HepG2 (cell line): Measurements from ENCODE around the gene DUSP9. TPM values are rescaled to one million over a fixed set of nuclear protein-coding genes. Genes with fewer than 3 reads are reported as not detected.

Experiments used
- IKZF1 ChIP-seq: fragments of 450-650 bp; IDR thresholded peaks from 2 replicates; pipeline ENCODE4 v1.7.1; 2016
- KAT7 ChIP-seq: IDR thresholded peaks from 2 replicates; pipeline ENCODE4 v1.6.1; 2018; ENCODE audit warnings: borderline replicate concordance, missing compliant biosample characterization
- NR3C1 ChIP-seq: sonication (generic); formaldehyde crosslinking; IDR thresholded peaks from 2 replicates; pipeline ENCODE4 v1.4.0; 2020; ENCODE audit warnings: missing genetic modification reagents
- PHF20 ChIP-seq: sonication (generic); formaldehyde crosslinking; IDR thresholded peaks from 2 replicates; pipeline ENCODE4 v1.5.0; 2020; ENCODE audit warnings: mild to moderate bottlenecking, missing genetic modification reagents
- RAD21 ChIP-seq: fragments of 450-650 bp; formaldehyde crosslinking; IDR thresholded peaks from 2 replicates; pipeline ENCODE4 v1.5.0; 2020; ENCODE audit warnings: mild to moderate bottlenecking
- YEATS4 ChIP-seq: sonication (generic); formaldehyde crosslinking; IDR thresholded peaks from 2 replicates; pipeline ENCODE4 v1.4.0; 2020; ENCODE audit warnings: missing genetic modification reagents, borderline replicate concordance
- ZNF232 ChIP-seq: sonication (generic); formaldehyde crosslinking; IDR thresholded peaks from 2 replicates; pipeline ENCODE4 v1.4.0; 2020; ENCODE audit warnings: missing genetic modification reagents, borderline replicate concordance
- ZNF629 ChIP-seq: sonication (generic); formaldehyde crosslinking; conservative IDR thresholded peaks from 2 replicates; pipeline ENCODE4 v1.5.0; 2020; ENCODE audit warnings: missing genetic modification reagents
- ZNF790 ChIP-seq: sonication (generic); formaldehyde crosslinking; IDR thresholded peaks from 2 replicates; pipeline ENCODE4 v1.8.0; 2022; ENCODE audit warnings: missing genetic modification reagents, mild to moderate bottlenecking, borderline replicate concordance
- ZNF816 ChIP-seq: sonication (generic); formaldehyde crosslinking; IDR thresholded peaks from 2 replicates; pipeline ENCODE4 v1.8.0; 2022; ENCODE audit warnings: missing genetic modification reagents, mild to moderate bottlenecking, borderline replicate concordance
- polyA plus RNA-seq, 8 experiments: library from polyadenylated mRNA; depleted of rRNA in 3 of 8; stranded (reverse) in 7 of 8; unstranded in 1 of 8; fragments of >200 nt; fragmentation: Illumina TruSeq in 4 of 8; extraction: Trizol in 4 of 8; gene quantifications; 2 replicates each; pipeline versions ENCODE4 v1.2.1 to v1.2.3, GENCODE V29; 2011 to 2016; ENCODE audit warnings: low read depth in 4 of 8, missing spikeins in 1 of 8, mixed read lengths in 1 of 8; ENCODE audit not compliant: insufficient read depth in 1 of 8
- total RNA-seq, 5 experiments: library from RNA; depleted of rRNA; stranded (reverse); fragments of >200 nt; fragmentation: Illumina TruSeq; extraction: Trizol; gene quantifications; 2 replicates each; pipeline ENCODE4 v1.2.3, GENCODE V29; 2016; ENCODE audit warnings: low read depth in 1 of 5
- TF ChIP-seq, protein P1 (sequence below): sonication (generic); formaldehyde crosslinking; IDR thresholded peaks from 2 replicates; pipeline ENCODE4 v1.9.0; 2021; ENCODE audit warnings: missing genetic modification reagents, borderline replicate concordance
- TF ChIP-seq, protein P2 (sequence below): sonication (generic); formaldehyde crosslinking; IDR thresholded peaks from 2 replicates; pipeline ENCODE4 v1.8.0; 2022; ENCODE audit warnings: mild to moderate bottlenecking, missing genetic modification reagents, borderline replicate concordance
- TF ChIP-seq, protein P3 (sequence below), 2 experiments: sonication (generic) in 1 of 2; formaldehyde crosslinking in 1 of 2; IDR thresholded peaks; 2 replicates each; pipeline versions ENCODE4 v1.4.0 to v1.6.1; 2016 to 2020; ENCODE audit warnings: borderline replicate concordance in 1 of 2, low read depth in 1 of 2, mild to moderate bottlenecking in 1 of 2, missing genetic modification reagents in 1 of 2
- TF ChIP-seq, protein P4 (sequence below): IDR thresholded peaks from 2 replicates; pipeline ENCODE4 v1.6.1; 2016; ENCODE audit warnings: missing genetic modification reagents, missing compliant biosample characterization
- TF ChIP-seq, protein P5 (sequence below): sonication (generic); formaldehyde crosslinking; IDR thresholded peaks from 2 replicates; pipeline ENCODE4 v1.4.0; 2020; ENCODE audit warnings: missing genetic modification reagents, borderline replicate concordance

DUSP9 gene
- total and polyA plus RNA-seq, 2 of the 13 experiments (the other 11 are each of a cell fraction or from before 2014, with no cell fraction given) = 235 to 435 TPM

DNA sequence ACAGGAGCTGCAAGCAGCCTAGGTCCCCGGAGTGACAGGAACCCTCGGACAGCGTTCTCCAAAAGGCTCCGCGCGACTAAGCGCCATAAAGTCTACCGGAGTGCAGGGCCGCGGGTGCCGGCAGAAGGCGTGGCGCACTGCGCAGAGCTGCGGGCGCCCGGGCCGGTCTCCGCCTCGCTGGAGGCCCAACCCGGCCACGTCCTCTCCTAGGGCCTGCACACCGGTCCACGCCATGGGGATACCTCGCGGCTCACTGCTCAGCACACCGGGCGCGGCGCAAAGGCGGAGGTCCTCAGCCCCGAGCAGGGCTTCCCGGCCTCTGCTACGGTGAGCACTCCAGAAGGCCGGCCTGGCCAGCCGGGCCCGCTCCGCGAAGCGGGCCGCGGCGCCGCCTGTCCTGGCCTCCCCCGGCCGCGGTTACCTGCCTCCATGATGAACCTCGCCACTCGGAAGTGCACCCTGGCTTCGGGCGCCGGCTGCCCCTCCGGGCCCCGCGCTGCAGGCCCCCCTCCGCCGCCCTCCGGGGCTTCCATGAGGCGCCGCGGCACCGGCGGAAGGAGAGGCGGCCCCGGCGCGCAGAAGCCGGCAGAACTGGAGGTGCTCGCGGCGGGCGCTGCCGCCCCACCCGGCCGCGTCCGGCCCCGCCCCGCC lies 48.3 kb upstream of the DUSP9 start, which contains the start of gene CCNQ (continued):
- TF ChIP-seq, protein P1, sequence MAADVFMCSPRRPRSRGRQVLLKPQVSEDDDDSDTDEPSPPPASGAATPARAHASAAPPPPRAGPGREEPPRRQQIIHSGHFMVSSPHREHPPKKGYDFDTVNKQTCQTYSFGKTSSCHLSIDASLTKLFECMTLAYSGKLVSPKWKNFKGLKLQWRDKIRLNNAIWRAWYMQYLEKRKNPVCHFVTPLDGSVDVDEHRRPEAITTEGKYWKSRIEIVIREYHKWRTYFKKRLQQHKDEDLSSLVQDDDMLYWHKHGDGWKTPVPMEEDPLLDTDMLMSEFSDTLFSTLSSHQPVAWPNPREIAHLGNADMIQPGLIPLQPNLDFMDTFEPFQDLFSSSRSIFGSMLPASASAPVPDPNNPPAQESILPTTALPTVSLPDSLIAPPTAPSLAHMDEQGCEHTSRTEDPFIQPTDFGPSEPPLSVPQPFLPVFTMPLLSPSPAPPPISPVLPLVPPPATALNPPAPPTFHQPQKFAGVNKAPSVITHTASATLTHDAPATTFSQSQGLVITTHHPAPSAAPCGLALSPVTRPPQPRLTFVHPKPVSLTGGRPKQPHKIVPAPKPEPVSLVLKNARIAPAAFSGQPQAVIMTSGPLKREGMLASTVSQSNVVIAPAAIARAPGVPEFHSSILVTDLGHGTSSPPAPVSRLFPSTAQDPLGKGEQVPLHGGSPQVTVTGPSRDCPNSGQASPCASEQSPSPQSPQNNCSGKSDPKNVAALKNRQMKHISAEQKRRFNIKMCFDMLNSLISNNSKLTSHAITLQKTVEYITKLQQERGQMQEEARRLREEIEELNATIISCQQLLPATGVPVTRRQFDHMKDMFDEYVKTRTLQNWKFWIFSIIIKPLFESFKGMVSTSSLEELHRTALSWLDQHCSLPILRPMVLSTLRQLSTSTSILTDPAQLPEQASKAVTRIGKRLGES = no peak
- TF ChIP-seq PHF20 (CRISPR knock-in tag) (no peak), YEATS4 (CRISPR knock-in tag) (no peak), NR3C1 (CRISPR knock-in tag) (no peak), ZNF232 (CRISPR knock-in tag) (no peak), RAD21 (no peak), ZNF629 (CRISPR knock-in tag) (no peak), IKZF1 (no peak), ZNF790 (CRISPR knock-in tag) (no peak), ZNF816 (no peak), KAT7 (CRISPR knock-in tag) (no peak)
- TF ChIP-seq, protein P2, sequence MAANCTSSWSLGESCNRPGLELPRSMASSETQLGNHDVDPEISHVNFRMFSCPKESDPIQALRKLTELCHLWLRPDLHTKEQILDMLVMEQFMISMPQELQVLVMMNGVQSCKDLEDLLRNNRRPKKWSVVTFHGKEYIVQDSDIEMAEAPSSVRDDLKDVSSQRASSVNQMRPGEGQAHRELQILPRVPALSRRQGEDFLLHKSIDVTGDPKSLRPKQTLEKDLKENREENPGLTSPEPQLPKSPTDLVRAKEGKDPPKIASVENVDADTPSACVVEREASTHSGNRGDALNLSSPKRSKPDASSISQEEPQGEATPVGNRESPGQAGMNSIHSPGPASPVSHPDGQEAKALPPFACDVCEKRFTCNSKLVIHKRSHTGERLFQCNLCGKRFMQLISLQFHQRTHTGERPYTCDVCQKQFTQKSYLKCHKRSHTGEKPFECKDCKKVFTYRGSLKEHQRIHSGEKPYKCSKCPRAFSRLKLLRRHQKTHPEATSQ (CRISPR knock-in tag) = no peak
- TF ChIP-seq, protein P3, sequence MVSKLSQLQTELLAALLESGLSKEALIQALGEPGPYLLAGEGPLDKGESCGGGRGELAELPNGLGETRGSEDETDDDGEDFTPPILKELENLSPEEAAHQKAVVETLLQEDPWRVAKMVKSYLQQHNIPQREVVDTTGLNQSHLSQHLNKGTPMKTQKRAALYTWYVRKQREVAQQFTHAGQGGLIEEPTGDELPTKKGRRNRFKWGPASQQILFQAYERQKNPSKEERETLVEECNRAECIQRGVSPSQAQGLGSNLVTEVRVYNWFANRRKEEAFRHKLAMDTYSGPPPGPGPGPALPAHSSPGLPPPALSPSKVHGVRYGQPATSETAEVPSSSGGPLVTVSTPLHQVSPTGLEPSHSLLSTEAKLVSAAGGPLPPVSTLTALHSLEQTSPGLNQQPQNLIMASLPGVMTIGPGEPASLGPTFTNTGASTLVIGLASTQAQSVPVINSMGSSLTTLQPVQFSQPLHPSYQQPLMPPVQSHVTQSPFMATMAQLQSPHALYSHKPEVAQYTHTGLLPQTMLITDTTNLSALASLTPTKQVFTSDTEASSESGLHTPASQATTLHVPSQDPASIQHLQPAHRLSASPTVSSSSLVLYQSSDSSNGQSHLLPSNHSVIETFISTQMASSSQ (IDR thresholded peaks at IDR 0.05; ENCODE audit: low read depth) = no peak
- TF ChIP-seq, protein P3 (CRISPR knock-in tag; IDR thresholded peaks at IDR 0.05; ENCODE audit: borderline replicate concordance) = no peak
- TF ChIP-seq, protein P4, sequence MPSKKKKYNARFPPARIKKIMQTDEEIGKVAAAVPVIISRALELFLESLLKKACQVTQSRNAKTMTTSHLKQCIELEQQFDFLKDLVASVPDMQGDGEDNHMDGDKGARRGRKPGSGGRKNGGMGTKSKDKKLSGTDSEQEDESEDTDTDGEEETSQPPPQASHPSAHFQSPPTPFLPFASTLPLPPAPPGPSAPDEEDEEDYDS (CRISPR knock-in tag) = no peak
- TF ChIP-seq, protein P5, sequence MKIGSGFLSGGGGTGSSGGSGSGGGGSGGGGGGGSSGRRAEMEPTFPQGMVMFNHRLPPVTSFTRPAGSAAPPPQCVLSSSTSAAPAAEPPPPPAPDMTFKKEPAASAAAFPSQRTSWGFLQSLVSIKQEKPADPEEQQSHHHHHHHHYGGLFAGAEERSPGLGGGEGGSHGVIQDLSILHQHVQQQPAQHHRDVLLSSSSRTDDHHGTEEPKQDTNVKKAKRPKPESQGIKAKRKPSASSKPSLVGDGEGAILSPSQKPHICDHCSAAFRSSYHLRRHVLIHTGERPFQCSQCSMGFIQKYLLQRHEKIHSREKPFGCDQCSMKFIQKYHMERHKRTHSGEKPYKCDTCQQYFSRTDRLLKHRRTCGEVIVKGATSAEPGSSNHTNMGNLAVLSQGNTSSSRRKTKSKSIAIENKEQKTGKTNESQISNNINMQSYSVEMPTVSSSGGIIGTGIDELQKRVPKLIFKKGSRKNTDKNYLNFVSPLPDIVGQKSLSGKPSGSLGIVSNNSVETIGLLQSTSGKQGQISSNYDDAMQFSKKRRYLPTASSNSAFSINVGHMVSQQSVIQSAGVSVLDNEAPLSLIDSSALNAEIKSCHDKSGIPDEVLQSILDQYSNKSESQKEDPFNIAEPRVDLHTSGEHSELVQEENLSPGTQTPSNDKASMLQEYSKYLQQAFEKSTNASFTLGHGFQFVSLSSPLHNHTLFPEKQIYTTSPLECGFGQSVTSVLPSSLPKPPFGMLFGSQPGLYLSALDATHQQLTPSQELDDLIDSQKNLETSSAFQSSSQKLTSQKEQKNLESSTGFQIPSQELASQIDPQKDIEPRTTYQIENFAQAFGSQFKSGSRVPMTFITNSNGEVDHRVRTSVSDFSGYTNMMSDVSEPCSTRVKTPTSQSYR (CRISPR knock-in tag) = no peak
